Activated CD8-positive, alpha-beta T cell treated with anti-CD3 and anti-CD28 coated beads for 36 hours (primary cell): ENCODE measurements around the gene MCF2L2. TPM values are rescaled to one million over a fixed set of nuclear protein-coding genes. Genes with fewer than 3 reads are reported as not detected.

ENCODE experiments used
- ATAC-seq: fragments of 200-7000 bp; cut with Tn5 transposase; one replicate; pipeline ENCODE4 v1.10.0; 2021; ENCODE audit warnings: mild to moderate bottlenecking, moderate library complexity
- CTCF ChIA-PET: fragments of 350-600 bp; sonication (Branson Sonifier 250); formaldehyde crosslinking; loops from one replicate; lab custom pipeline; 2021; ENCODE audit warnings: antibody characterized with exemption; lab: Charles Lee
- POLR2A ChIA-PET: fragments of 350-600 bp; sonication (Branson Sonifier 250); formaldehyde crosslinking; loops from one replicate; lab custom pipeline; 2021; ENCODE audit warnings: antibody characterized with exemption; lab: Charles Lee
- DNase-seq: peaks from one replicate; pipeline ENCODE4 v3.0.0-alpha.2; 2020
- H3K27ac Mint-ChIP-seq: one replicate; pipeline ENCODE4 v1.8.0; 2021; ENCODE audit warnings: mild to moderate bottlenecking, mixed read lengths
- H3K27me3 Mint-ChIP-seq: one replicate; pipeline ENCODE4 v1.8.0; 2021; ENCODE audit warnings: mixed read lengths
- H3K36me3 Mint-ChIP-seq: one replicate; pipeline ENCODE4 v1.8.0; 2021; ENCODE audit warnings: low read depth, mixed read lengths
- H3K4me1 Mint-ChIP-seq: one replicate; pipeline ENCODE4 v1.8.0; 2021; ENCODE audit warnings: low read depth, mixed read lengths
- H3K4me3 Mint-ChIP-seq: one replicate; pipeline ENCODE4 v1.8.0; 2021; ENCODE audit warnings: mild to moderate bottlenecking, moderate library complexity, mixed read lengths
- H3K9me3 Mint-ChIP-seq: one replicate; pipeline ENCODE4 v1.8.0; 2021; ENCODE audit warnings: mixed read lengths
- intact Hi-C: fragments of 100-400 bp; cut with micrococcal nuclease; formaldehyde crosslinking; loops from one replicate; pipeline ENCODE4 v1.10.0; 2022
- total RNA-seq, 2 experiments: library from RNA; stranded (reverse); gene quantifications; one replicate each; pipeline ENCODE4 v1.2.3, GENCODE V29; 2021
- TF ChIP-seq, protein P1 (sequence below): fragments of 200-600 bp; IDR thresholded peaks from one replicate; pipeline ENCODE4 v1.8.0; 2022; ENCODE audit warnings: antibody characterized with exemption, mild to moderate bottlenecking

The MCF2L2 gene
- total RNA-seq, 2 experiments from 2014 or later, result 3.5 to 3.7 TPM

- TF ChIP-seq, protein P1, sequence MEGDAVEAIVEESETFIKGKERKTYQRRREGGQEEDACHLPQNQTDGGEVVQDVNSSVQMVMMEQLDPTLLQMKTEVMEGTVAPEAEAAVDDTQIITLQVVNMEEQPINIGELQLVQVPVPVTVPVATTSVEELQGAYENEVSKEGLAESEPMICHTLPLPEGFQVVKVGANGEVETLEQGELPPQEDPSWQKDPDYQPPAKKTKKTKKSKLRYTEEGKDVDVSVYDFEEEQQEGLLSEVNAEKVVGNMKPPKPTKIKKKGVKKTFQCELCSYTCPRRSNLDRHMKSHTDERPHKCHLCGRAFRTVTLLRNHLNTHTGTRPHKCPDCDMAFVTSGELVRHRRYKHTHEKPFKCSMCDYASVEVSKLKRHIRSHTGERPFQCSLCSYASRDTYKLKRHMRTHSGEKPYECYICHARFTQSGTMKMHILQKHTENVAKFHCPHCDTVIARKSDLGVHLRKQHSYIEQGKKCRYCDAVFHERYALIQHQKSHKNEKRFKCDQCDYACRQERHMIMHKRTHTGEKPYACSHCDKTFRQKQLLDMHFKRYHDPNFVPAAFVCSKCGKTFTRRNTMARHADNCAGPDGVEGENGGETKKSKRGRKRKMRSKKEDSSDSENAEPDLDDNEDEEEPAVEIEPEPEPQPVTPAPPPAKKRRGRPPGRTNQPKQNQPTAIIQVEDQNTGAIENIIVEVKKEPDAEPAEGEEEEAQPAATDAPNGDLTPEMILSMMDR, result no peak
- H3K27me3 Mint-ChIP-seq, result peaks cover 4% of the 10 kb centered on the region
- H3K4me1 Mint-ChIP-seq, result peaks cover 32% of the 10 kb centered on the region
- ChIA-PET CTCF (interaction anchor here (1.9 to 4.2 kb wide), 3 partner anchors 69 to 130 kb away, joined by 7 to 27 read pairs (median 20); no protein-coding TSS in a partner anchor), POLR2A (interaction anchor here (1.1 to 1.2 kb wide), 3 partner anchors 10 to 60 kb away, joined by 3 to 6 read pairs (median 3); no protein-coding TSS in a partner anchor)
- DNase-seq (peak; percentile 28), ATAC-seq (peak; percentile 32)
- H3K27ac Mint-ChIP-seq, result peak overlapping the region; percentile 85
- H3K36me3 Mint-ChIP-seq, result peaks cover 44% of the 10 kb centered on the region
- H3K4me3 Mint-ChIP-seq, result peak overlapping the region; percentile 84
- intact Hi-C loops, result no loop called here
- no peaks in the 10 kb centered on the region for H3K9me3 Mint-ChIP-seq
Observed at GRCh38 chr3:183254487-183255347, 173.7 kb downstream of the MCF2L2 start.

DNA sequence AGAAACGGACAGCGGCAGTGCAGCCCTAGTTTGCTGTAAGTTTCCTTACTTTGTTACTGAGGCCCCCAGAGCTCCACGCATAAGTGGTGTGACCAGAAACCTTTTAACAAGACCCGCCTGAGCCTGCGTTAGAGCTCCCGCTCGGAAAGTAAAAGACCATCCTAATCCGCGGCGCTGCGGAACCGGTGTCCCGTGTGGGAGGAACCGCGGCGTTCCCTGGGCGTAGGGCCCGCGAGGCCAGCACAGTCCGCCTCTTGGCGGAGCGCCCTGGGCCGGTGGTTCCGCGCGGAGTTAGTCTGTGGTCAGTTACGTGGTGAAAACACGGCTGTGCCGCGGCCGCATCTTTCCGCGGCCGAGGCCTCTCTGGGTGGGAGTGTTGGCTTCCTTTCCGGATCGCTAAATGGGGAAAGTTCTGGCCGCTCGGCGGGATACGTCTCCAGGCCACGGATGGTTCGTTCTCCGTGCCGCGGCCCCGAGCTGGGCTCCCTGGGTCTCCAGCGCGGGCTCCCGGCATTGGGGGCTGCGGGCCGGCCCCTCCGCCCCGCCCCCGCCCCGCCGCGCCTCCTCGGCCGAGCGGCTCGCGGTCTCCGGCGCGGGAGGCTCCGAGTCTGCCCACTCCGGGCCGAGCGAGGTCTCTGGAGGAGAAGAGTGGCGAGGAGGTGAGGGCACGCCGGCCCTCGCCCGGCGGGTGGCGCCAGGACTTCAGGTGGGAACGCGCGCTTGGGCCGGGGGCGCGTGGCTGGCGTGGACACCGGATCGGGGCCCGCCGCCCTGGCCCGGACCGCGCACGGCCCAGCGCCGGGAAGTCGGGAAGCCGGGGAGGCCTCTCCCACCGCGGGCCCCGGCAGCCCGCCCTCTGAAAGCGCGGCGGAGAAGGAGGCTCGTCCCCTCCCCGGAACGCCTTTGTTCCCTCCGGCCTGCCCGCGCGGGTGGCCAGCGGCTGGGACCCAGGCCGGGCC is 174.6 kb downstream of the MCF2L2 start:
- Mint-ChIP-seq H3K27me3 (peaks cover 4% of the 10 kb centered on the region), H3K27ac (peak overlapping the region; percentile 78), H3K4me1 (peaks cover 26% of the 10 kb centered on the region), H3K4me3 (peak overlapping the region; percentile 81), H3K9me3 (no peaks in the 10 kb centered on the region), H3K36me3 (peaks cover 35% of the 10 kb centered on the region)
- ChIA-PET POLR2A (interaction anchor here (0.5 to 1.9 kb wide), 8 partner anchors 12 to 381 kb away, joined by 3 to 6 read pairs (median 4); no protein-coding TSS in a partner anchor), CTCF (interaction anchor here (0.7 to 4.2 kb wide), 7 partner anchors 7 to 131 kb away, joined by 3 to 27 read pairs (median 3); no protein-coding TSS in a partner anchor)
- ATAC-seq, result peak; percentile 45
- TF ChIP-seq, protein P1, result no peak
- intact Hi-C loops, result no loop called here
- DNase-seq, result peak; percentile 45

GRCh38 chr3:183252973-183253527 is 175.4 kb downstream of the MCF2L2 start, which contains the start of gene B3GNT5:
B3GNT5 (plus strand) TSS chr3:183253253; CDS start chr3:183269799, 16,546 bp downstream.
- Mint-ChIP-seq H3K9me3 (no peaks in the 10 kb centered on the region), H3K36me3 (peaks cover 28% of the 10 kb centered on the region), H3K27ac (peak within 1 kb of the TSS; percentile 78), H3K4me1 (peaks cover 22% of the 10 kb centered on the region), H3K27me3 (peaks cover 4% of the 10 kb centered on the region), H3K4me3 (peak within 1 kb of the TSS; percentile 81)
- ChIA-PET POLR2A (interaction anchor here (0.5 to 1.9 kb wide), 6 partner anchors 13 to 382 kb away, joined by 3 to 6 read pairs (median 4); no protein-coding TSS in a partner anchor), CTCF (interaction anchor here (0.7 to 4.2 kb wide), 7 partner anchors 8 to 131 kb away, joined by 3 to 27 read pairs (median 3); no protein-coding TSS in a partner anchor)
- DNase-seq (peak; percentile 66), ATAC-seq (peak; percentile 46)
- intact Hi-C loops, result no loop called here
- TF ChIP-seq, protein P1, result no peak

DNA sequence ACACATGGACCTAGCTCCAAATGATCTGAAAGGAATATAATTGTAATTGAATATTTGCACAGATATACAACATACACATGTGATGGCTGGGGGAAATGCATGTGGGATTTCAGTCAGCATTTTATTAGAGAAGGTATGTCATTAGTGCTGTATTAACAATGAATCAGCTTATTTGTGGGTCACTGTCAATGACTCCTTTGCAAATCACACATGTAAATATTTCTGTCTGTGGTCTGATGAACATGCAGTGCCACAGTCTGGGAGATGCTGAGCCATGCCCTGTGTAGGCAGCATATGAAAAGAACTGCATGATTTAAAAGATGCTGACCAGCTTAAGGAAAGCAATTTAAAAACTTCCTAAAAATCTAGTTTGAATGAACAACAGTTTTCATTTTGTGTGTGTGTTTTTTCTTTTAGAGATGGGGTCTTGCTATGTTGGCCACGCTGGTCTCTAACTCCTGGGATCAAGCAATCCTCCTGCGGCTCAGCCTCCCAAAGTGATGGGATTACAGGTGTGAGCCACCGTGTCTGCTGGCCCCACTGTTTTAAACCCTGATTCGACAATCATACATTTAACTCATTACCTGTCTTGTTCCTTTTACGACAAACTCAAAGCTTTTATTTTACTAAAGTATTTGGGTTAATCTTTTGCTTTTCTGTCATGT is 176.2 kb downstream of the MCF2L2 start:
- Mint-ChIP-seq H3K27me3 (peaks cover 3% of the 10 kb centered on the region), H3K4me3 (peak overlapping the region; percentile 81), H3K4me1 (peaks cover 18% of the 10 kb centered on the region), H3K27ac (peak overlapping the region; percentile 27), H3K36me3 (peaks cover 22% of the 10 kb centered on the region), H3K9me3 (no peaks in the 10 kb centered on the region)
- CTCF ChIA-PET, result interaction anchor here (0.9 to 4.2 kb wide), 5 partner anchors 9 to 130 kb away, joined by 3 to 27 read pairs (median 5); no protein-coding TSS in a partner anchor
- DNase-seq (no peak), ATAC-seq (no peak)
- TF ChIP-seq, protein P1, result no peak
- intact Hi-C loops, result no loop called here
- POLR2A ChIA-PET, result interaction anchor here (0.6 to 1.9 kb wide), 4 partner anchors 12 to 62 kb away, joined by 3 to 6 read pairs (median 4); no protein-coding TSS in a partner anchor
